NCI-H2081 (cell line): ENCODE measurements around the gene ARHGAP11A.
"Not testable (repeated sequence)": the region's sequence is repeated elsewhere in the genome, so short reads cannot be mapped to it uniquely, and the experiment has no call there.

Experiments
- DNase-seq, 2 experiments: peaks; one replicate each; lab custom pipeline; 2025; lab: John Stamatoyannopoulos, UW

ARHGAP11A gene, protein sequence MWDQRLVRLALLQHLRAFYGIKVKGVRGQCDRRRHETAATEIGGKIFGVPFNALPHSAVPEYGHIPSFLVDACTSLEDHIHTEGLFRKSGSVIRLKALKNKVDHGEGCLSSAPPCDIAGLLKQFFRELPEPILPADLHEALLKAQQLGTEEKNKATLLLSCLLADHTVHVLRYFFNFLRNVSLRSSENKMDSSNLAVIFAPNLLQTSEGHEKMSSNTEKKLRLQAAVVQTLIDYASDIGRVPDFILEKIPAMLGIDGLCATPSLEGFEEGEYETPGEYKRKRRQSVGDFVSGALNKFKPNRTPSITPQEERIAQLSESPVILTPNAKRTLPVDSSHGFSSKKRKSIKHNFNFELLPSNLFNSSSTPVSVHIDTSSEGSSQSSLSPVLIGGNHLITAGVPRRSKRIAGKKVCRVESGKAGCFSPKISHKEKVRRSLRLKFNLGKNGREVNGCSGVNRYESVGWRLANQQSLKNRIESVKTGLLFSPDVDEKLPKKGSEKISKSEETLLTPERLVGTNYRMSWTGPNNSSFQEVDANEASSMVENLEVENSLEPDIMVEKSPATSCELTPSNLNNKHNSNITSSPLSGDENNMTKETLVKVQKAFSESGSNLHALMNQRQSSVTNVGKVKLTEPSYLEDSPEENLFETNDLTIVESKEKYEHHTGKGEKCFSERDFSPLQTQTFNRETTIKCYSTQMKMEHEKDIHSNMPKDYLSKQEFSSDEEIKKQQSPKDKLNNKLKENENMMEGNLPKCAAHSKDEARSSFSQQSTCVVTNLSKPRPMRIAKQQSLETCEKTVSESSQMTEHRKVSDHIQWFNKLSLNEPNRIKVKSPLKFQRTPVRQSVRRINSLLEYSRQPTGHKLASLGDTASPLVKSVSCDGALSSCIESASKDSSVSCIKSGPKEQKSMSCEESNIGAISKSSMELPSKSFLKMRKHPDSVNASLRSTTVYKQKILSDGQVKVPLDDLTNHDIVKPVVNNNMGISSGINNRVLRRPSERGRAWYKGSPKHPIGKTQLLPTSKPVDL

DNA sequence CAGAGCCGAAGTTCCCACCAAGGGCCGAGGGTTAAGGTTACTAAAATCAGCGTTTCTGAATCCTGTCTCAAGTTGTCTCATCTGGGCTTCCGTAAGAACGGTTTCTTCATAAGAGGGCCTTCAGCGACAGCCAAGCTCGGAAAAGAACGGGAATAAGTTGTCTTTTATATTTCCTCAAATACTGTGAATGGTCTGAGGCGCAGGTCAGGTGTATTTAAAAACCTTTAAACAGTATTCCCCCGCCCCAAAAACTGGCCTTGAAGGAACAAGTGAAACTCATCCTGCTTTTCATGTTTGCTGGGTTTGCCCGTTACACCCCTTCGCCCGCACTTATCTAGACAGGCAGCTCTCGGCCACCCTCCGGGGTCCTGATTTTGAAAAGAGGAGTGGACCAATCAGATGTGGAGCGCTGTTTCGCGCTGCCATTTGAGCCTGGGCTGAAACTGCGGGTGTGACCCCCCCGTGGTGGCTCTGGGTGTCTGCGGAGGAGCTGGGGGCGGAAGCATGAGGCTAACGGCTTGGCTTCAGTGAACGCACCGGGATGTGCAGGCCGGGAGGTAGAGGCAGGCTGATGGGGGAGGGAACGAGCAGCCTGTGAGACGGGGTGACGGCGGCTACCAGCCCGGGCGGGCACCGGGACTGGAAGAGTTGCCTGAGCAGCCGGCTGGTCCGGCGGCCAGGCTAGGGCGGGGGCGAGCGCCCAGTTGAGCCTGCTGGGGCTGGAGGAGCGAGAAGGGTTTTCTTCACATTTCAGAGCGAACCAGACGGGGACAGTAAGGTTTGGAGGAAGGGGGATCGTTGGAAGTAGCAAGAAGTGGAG lies at the start of gene ARHGAP11A:
Gene ARHGAP11A, plus strand, starts transcription at position 454 of the 820 bp plus-strand sequence. CDS start 708 bp downstream, outside the sequence.
- not testable (repeated sequence) for DNase-seq

DNA sequence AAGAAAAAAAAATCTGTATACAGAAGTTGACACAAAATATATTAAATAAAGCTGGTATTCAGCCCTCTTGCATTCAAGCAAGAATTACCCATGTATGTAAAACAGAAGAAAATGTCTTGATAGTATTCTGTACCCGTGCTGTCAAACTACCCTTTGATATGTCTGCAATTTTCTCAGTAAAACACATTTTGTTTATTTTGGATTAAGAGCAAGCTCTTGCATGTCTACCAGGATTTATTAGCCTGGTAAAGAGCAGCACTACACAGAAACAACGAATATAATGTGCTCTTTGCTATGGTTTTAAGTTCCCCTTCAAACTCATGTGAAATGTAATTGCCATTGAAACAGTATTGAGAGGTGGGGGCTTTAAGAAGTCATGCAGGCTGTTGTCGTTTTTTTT lies 46.3 kb upstream of the ARHGAP11A start:
- not testable (repeated sequence) for DNase-seq

DNA sequence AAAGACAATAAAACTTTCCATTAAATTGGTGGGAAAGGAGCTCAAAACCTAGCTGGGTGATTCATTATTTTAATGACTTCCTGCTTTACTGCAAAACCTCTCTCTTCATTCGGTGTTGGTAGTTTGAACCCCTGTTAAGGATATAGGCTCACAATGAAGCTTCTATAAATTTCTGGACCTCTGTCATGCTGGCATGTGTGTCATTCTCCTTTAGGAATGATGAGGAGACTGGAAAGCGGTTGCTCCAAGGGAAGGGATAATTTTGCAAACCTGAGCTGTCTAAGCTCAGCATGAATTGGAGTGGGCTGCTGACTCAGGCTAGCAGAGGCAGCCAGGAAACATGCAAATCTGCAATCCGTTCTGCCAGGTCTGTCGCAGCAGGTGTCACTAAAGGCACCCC lies 36.8 kb upstream of the ARHGAP11A start:
- DNase-seq = not testable (repeated sequence)

DNA sequence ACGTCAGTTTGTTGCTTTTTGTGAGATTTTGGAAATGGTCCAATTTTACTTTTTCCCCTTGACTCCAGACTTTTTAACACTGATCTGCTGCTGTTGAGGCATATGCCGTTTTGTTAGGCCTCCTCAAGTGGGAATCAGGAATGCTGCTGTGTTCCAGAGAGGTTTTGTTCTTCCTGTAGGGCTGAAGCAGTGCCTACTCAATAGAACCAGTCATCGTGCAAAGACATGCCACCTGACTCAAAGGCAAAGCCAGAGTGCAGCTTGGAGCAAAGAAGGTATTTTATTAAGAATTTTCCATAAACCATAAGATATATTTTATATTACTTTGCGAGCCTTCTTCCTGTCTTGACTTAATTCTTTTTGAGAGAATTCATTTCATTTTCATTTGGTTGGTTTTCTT lies 29.5 kb upstream of the ARHGAP11A start:
- not testable (repeated sequence) for DNase-seq

DNA sequence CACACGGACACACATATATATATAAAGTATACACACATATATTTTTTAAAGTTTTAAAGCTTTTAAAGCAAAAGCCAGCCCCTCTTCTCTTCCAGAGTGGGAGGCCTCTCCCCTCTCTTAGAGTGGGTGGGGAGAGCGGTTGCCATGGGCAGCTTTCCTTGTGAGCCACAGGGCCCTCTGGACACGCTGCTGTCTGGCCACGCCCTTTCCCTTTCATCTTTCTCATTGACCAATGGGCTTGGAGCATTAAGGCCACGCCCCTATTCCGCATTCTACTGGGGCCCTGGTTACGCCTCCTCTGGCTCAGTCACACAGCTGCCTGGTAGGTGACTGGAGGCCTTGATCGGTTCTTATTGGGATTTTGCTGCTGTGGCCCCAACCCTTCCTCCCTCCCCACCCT lies 22.2 kb upstream of the ARHGAP11A start, which contains the start of gene GOLGA8N:
Gene GOLGA8N, plus strand, starts transcription at position 306 of the 400 bp plus-strand sequence.
- DNase-seq = not testable (repeated sequence)

DNA sequence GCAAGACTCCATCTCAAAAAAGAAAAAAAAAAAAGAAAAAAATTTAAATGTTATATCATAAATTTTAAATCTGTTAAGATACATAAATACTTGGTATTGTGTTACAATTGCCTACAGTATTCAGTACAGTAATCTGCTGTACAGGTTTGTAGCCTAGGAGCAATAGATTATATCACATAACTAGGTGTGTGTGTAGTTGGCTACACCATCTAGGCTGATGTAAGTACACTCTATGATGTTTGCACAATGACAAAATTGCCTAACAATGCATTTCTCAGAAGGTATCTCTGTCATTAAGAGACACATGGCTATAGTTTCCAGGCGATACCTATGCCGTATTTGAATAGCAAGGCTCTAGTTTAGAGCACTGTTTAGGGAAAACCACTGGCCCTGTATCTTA lies 5.8 kb upstream of the ARHGAP11A start:
- DNase-seq = not testable (repeated sequence)

DNA sequence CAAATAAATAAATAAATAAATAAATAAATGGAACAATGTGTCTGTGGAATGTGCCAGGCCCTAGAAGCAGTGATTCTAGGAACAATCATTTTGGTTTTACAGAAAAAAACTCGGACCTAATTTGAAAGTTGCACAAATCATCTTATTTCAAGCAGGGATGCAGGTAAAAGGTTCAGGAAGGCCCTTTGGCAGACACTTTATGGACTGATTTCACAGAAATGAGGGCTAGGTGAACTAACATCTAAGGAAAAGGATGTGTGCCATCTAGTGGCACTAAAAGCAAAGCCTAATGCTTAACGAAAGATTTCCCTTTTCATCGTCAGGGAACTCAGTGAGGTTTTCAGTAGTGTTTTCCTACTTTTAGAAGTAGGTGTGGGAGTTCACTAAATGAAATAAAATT lies 4.6 kb upstream of the ARHGAP11A start:
- DNase-seq = not testable (repeated sequence)

DNA sequence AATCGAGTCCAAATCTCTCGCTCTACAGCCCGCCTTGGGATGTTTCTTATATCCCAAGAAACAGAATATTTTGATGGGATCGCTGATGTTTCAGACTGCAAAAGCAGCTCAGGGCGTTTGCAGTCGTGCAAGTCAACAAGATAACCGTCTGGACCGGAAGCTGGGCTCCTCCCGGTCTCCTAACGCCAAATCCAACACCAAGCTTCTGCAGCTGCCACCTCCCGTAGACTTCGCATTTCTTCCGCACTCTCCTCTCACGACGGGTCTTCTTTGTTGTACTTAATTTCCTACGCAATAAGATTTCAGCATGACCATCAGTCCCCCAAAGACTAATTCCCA lies 623 bp upstream of the ARHGAP11A start:
- not testable (repeated sequence) for DNase-seq

DNA sequence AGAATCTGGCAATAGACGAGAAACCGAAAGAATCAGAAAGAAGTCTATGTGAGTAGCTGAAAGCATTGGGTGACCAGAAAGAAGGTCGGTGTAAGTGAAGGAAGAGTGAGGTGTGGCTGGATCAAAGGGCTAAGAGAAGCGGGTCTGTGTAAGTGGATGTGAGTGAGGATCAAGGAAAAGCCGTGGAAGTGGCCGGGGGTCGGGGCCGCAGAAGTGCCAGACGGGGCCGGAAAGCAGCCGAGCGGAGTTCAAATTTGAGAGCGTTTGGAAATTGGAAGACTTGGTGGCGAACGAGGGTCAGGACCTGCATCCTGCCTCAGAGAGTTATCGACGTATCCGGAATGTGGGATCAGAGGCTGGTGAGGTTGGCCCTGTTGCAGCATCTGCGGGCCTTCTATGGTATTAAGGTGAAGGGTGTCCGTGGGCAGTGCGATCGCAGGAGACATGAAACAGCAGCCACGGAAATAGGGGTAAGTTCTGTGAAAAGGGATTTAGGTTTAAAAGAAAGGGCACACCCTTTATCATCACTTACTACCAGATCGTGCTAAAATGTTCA lies 645 bp downstream of the ARHGAP11A start:
- DNase-seq = not testable (repeated sequence)

DNA sequence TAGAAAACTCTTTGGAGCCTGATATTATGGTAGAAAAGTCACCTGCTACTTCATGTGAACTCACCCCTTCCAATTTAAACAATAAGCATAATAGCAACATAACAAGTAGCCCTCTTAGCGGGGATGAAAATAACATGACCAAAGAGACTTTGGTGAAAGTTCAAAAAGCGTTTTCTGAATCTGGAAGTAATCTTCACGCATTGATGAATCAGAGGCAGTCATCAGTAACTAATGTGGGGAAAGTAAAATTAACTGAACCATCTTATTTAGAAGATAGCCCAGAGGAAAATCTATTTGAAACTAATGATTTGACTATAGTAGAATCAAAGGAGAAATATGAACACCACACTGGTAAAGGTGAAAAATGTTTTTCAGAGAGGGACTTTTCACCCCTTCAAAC lies 21.1 kb downstream of the ARHGAP11A start:
- DNase-seq = no peak

DNA sequence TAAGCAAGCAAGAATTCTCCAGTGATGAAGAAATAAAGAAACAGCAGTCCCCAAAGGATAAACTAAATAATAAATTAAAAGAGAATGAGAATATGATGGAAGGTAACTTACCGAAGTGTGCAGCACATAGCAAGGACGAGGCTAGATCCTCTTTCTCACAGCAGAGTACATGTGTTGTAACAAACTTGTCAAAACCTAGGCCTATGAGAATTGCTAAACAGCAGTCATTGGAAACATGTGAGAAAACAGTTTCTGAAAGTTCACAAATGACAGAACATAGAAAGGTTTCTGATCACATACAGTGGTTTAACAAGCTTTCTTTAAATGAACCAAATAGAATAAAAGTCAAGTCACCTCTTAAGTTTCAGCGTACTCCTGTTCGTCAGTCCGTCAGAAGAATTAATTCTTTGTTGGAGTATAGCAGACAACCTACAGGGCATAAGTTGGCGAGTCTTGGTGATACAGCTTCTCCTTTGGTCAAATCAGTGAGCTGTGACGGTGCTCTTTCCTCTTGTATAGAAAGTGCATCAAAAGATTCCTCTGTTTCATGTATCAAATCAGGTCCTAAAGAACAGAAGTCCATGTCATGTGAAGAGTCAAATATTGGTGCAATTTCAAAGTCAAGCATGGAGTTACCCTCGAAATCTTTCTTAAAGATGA lies 21.7 kb downstream of the ARHGAP11A start:
- DNase-seq = no peak

DNA sequence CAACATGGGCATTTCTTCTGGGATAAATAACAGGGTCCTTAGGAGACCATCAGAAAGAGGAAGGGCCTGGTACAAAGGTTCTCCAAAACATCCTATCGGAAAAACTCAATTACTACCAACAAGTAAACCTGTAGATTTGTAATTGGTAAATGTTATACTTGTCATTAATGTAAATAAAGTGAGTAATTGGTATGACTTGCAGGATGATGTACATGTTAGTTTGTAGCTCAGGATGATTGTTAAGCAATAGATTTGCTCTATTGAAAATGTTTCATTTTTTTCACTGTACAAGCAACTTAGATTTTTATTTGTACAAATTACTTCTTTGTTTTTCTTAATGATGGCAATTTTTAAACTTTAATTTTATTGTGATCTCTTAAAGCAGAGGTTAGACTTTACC lies 22.4 kb downstream of the ARHGAP11A start:
- no peak for DNase-seq

DNA sequence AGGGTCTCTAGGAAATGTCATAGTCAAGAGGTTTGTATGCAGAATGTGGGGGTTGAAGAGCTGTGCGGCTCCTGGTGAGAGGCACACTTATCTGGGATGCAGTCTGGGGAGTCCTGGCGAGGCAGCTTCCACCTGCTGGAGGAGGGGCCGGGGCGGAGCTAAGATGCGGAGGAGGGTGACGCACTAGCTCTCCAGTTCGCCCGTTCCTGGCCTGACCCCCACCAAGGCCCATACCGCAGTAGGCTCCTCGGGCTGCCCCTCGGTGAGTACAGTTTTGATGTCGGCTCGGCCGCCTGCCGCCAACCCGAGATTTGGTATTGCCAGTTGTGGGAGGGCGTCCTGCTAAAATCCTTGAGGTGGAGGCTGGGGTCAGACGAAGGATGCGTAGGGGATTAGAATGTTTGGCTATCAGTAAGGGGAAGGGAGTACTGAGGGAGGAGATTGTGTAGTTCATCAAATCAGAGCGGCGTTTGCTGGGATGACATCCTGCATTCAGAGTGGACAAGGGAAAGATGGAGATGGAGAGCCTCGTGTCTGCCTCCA lies 26.3 kb downstream of the ARHGAP11A start, which contains the start of gene SCG5:
Gene SCG5, plus strand, starts transcription at position 194 of the 543 bp plus-strand sequence. CDS start 1,883 bp downstream, outside the sequence.
- peak; percentile 86 to 87 for DNase-seq

DNA sequence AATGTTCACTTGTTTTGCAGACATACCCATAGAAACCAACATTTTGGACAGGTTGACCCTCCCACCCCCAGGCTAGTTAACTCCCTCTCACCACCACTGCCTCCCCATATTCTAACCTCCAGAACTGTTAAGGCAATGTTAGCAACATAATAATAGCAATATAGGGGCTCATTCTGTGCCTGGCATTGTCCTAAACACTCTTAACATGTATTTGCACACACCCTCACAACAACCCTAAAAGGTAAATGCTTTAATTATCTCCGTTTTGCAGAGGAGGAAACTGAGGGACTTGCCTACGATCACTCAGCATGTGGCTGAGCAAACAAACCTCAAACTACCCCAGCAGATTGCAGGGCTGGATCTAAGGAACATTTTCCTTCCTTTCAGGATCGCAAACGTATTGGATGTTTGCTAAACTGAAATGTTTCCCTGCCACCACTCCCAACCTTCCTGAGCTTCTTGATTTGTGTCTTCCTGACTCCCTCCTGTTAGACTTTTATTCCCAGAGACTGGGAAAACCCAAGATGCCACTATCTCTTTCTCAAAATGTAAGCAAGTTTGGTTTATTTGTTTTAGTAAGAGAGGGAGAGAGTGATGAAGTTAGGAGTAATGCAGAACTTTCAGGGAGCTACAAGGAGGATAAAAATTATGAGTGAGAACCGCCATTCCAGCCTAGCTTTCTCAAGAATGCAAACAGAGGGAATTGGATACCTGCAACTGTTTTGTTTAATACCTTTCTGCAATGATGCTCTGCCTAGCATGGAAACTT lies 27.5 kb downstream of the ARHGAP11A start:
- peak; percentile 6 to 66 for DNase-seq

DNA sequence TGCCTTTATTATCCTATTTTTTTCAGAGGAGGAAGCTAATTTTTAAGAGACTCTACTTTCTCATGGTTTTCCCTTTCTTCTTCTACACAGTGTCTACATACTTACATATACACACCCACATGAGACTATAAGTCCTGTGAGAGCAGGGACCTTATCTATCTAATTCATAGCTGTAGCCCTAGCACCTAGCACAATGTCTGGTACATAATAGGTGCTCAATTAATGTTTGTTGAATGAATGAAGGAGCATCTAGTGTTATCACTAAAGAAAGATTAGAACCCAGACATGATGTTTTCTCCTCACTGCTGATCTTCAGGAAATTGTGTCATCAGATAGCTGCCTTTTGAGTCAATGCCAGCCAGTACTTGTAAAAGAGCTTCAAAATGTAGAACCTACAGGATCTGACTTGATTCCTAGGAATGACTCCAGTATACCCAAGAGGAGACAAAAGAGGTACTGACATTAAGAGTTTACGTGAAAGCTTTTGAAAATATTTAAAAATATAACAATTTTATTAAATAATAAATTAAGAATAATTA lies 28.7 kb downstream of the ARHGAP11A start:
- no peak for DNase-seq

DNA sequence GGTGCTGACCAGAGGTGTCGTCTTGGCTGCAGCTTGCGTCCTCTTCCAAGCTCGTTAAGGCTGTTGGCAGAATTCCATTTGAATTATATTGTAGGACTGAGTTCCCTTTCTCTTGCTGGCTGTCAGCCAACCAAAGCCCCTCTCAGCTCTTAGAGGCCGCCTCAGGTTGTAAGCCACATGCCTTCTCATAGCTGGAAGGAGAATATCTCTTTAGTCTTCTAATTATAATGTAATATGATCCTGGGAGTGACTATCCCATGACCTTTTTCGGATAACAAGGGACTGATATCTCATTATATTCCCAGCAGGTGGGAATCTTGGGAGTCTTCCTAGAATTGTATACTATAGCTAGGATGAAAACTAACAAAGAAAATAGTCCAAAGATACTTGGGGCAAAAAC lies 31.0 kb downstream of the ARHGAP11A start:
- peak; percentile 21 to 68 for DNase-seq

DNA sequence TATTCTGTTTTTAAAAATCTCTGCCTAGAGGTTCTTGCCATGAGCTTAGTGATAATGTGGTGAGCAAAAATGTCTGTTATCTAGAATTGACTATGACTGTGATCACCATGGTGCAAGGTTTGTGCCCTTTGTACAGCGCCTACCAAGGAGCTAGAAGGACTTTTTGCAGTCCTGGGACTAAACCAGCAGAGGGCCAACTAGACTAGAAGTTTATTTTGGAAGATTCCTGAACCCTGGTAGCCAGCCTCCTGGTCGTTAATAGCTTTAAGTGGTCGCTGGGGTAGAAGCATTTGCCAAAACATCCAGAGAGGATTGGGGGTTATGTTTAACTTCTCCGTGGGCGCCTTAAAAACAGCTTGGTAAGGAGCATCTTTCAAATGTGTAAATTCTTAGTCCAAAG lies 34.0 kb downstream of the ARHGAP11A start:
- no peak for DNase-seq

DNA sequence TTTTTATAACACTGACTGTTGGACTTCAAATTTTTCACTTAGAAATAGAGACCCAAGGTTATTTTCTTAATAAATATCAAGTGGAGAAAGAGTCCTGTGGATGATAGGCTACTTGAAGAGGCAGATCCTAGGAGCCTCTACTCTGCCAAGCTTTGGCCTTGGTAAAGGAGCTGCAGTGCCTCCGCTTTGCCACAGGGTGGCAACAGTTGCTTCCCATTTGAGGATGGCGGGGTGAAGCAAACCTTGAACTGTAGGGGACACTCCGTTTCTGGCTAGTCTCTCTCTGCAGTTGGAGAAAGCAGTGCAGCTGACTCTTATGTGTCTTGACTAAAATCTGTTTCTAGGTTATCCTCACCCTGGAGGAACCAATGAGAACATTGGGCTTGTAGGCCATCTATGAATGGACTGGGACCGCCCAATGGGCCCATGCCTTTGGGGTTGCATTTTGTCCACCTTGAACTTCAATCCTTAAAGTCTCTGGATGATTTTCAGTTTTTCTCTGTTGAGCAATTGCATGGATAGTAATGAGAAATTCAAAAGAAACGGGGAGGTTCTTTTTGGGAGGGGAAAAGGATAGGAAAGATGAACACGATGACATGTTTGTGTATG lies 36.0 kb downstream of the ARHGAP11A start:
- DNase-seq = peak; percentile 52 to 55

DNA sequence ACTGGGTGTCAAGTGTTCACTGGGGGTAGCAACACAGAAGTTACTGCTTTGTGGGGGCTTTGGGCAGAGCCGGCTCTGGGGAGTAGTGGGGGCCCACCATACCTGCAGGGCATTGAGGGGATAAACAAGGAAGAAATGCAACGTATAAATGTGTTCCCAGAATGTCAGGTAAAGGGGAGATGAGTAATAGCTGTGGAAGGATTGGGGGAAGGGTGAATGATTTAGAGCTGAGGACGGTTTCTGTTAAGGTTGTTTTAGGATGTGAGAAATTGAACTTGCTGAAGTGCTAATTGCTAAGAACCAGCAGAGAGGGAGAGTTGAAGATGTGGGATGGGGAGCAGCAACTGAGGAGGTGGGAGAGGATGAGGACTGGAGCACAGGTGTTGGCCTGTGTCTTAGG lies 36.9 kb downstream of the ARHGAP11A start:
- DNase-seq = no peak
